GM12878 (cell line): ENCODE measurements around the gene PTPRD. TPM values are rescaled to one million over a fixed set of nuclear protein-coding genes. Genes with fewer than 3 reads are reported as not detected.

Experiments used
- ATAC-seq: fragments of 200-7000 bp; cut with Tn5 transposase; 3 replicates; pipeline ENCODE4 v1.9.1; 2020; ENCODE audit warnings: mild to moderate bottlenecking, moderate library complexity
- BruUV-seq: library from RNA; stranded (reverse); fragments of 400-500 nt; replicated peaks from 2 replicates; lab custom pipeline; 2021; lab: Mats Ljungman, UMichigan
- CTCF ChIA-PET: fragments of 300-600 bp; sonication (Branson Sonifier 250); formaldehyde crosslinking; extraction: SDS; loops from one replicate; lab custom pipeline; 2021; ENCODE audit warnings: inconsistent platforms; lab: Yijun Ruan, JAX
- POLR2A ChIA-PET: fragments of 350-600 bp; formaldehyde crosslinking; extraction: SDS; loops from one replicate; lab custom pipeline; 2021; ENCODE audit warnings: inconsistent platforms; lab: Charles Lee
- RAD21 ChIA-PET: fragments of 300-600 bp; sonication (Branson Sonifier 250); formaldehyde crosslinking; loops from one replicate; lab custom pipeline; 2023; ENCODE audit warnings: antibody characterized with exemption; ENCODE audit not compliant: unreplicated experiment; lab: Charles Lee
- SMC1A ChIA-PET: fragments of 300-600 bp; sonication (Branson Sonifier 250); formaldehyde crosslinking; loops from one replicate; lab custom pipeline; 2023; ENCODE audit not compliant: unreplicated experiment, uncharacterized antibody; lab: Charles Lee
- DNase-seq: peaks from one replicate; pipeline ENCODE4 v3.0.0-alpha.2; 2011; ENCODE audit warnings: low read depth, low spot score
- FAIRE-seq: peaks from 3 replicates; lab custom pipeline; 2011; peaks lifted over from hg19 to GRCh38; lab: Jason Lieb, UNC
- H2AFZ ChIP-seq: 2 replicates; pipeline ENCODE4 v1.6.0; 2011; ENCODE audit warnings: low read depth, low read length, control low read depth; ENCODE audit not compliant: control insufficient read depth
- H3K27ac ChIP-seq: 2 replicates; pipeline ENCODE4 v1.5.1; 2011; ENCODE audit warnings: control low read depth; ENCODE audit not compliant: control insufficient read depth, insufficient read depth
- H3K27me3 ChIP-seq, 2 experiments: replicated peaks in 1 of 2; 2 replicates each; pipeline versions ENCODE4 v1.6.0 to v1.6.1; 2011; ENCODE audit warnings: low read length in 1 of 2; ENCODE audit not compliant: control insufficient read depth in 2 of 2, insufficient read depth in 2 of 2
- H3K36me3 ChIP-seq, 2 experiments: 2 replicates each; pipeline ENCODE4 v1.5.1; 2011; ENCODE audit warnings: low read length in 1 of 2; ENCODE audit not compliant: control insufficient read depth in 2 of 2, insufficient read depth in 2 of 2
- H3K4me1 ChIP-seq: 2 replicates; pipeline ENCODE4 v1.6.1; 2011; ENCODE audit warnings: mild to moderate bottlenecking, low read length, moderate library complexity, mixed read lengths; ENCODE audit not compliant: control insufficient read depth, insufficient read depth
- H3K4me2 ChIP-seq: 2 replicates; pipeline ENCODE4 v1.6.0; 2011; ENCODE audit warnings: control low read depth; ENCODE audit not compliant: control insufficient read depth, insufficient read depth
- H3K4me3 ChIP-seq: fragments of 200-600 bp; sonication (generic); 2 replicates; pipeline ENCODE4 v1.5.1; 2016
- H3K79me2 ChIP-seq: 2 replicates; pipeline ENCODE4 v1.6.0; 2011; ENCODE audit warnings: low read length; ENCODE audit not compliant: control insufficient read depth, insufficient read depth
- H3K9ac ChIP-seq: 2 replicates; pipeline ENCODE4 v1.8.0; 2011; ENCODE audit warnings: low read length, control low read depth, mixed read lengths; ENCODE audit not compliant: control insufficient read depth, insufficient read depth
- H3K9me3 ChIP-seq: replicated peaks from 3 replicates; pipeline ENCODE4 v1.5.1; 2011; ENCODE audit warnings: mild to moderate bottlenecking, low read length; ENCODE audit not compliant: control insufficient read depth, insufficient read depth
- H4K20me1 ChIP-seq: 2 replicates; pipeline ENCODE4 v1.6.0; 2011; ENCODE audit not compliant: control insufficient read depth, insufficient read depth
- BCL11A ChIP-seq: IDR thresholded peaks from 2 replicates; pipeline ENCODE4 v1.6.1; 2011; ENCODE audit warnings: low read depth, low read length
- CREM ChIP-seq: IDR thresholded peaks from 2 replicates; pipeline ENCODE4 v1.6.1; 2014; ENCODE audit warnings: antibody characterized with exemption, low read depth
- EED ChIP-seq: sonication (generic); IDR thresholded peaks from 2 replicates; pipeline ENCODE4 v1.6.1; 2016; ENCODE audit warnings: antibody characterized with exemption, low read depth
- GATAD2B ChIP-seq: fragments of 450-650 bp; conservative IDR thresholded peaks from 2 replicates; pipeline ENCODE4 v1.6.1; 2017; ENCODE audit warnings: low read depth, mild to moderate bottlenecking, moderate library complexity
- JUND ChIP-seq: IDR thresholded peaks from 2 replicates; pipeline ENCODE4 v1.6.1; 2012; ENCODE audit warnings: low read depth, mild to moderate bottlenecking, low read length, improper control_type of control experiment, moderate library complexity
- MEF2B ChIP-seq: fragments of 450-650 bp; IDR thresholded peaks from 2 replicates; pipeline ENCODE4 v1.6.1; 2018; ENCODE audit warnings: mild to moderate bottlenecking, moderate library complexity; ENCODE audit not compliant: partially characterized antibody, poor library complexity, severe bottlenecking
- NFYA ChIP-seq: IDR thresholded peaks from 2 replicates; pipeline ENCODE4 v1.6.1; 2011; ENCODE audit warnings: low read depth, mild to moderate bottlenecking, low read length, improper control_type of control experiment, borderline replicate concordance
- SMARCA5 ChIP-seq: fragments of 450-650 bp; IDR thresholded peaks from 2 replicates; pipeline ENCODE4 v1.6.1; 2017; ENCODE audit warnings: mild to moderate bottlenecking
- TARDBP ChIP-seq: IDR thresholded peaks from 2 replicates; pipeline ENCODE4 v1.6.1; 2016; ENCODE audit warnings: borderline replicate concordance
- TBL1XR1 ChIP-seq: IDR thresholded peaks from 2 replicates; pipeline ENCODE4 v1.6.1; 2012; ENCODE audit warnings: low read depth, low read length, improper control_type of control experiment
- TCF12 ChIP-seq: IDR thresholded peaks from 2 replicates; pipeline ENCODE4 v1.6.1; 2011; ENCODE audit warnings: low read depth, mild to moderate bottlenecking, low read length
- TCF3 ChIP-seq: IDR thresholded peaks from 2 replicates; pipeline ENCODE4 v1.6.1; 2012; ENCODE audit warnings: low read depth, mild to moderate bottlenecking, low read length, borderline replicate concordance; ENCODE audit not compliant: insufficient read depth
- TCF7 ChIP-seq: IDR thresholded peaks from 2 replicates; pipeline ENCODE4 v1.6.1; 2014; ENCODE audit warnings: antibody characterized with exemption, borderline replicate concordance
- WGBS: methylation state at CpG from one replicate; pipeline ENCODE4 v1.1.6; 2016; ENCODE audit warnings: low lambda C conversion rate; ENCODE audit not compliant: insufficient replicate concordance, insufficient coverage; ENCODE audit errors: missing lambda C conversion rate; 5-methylcytosine and 5-hydroxymethylcytosine counted together
- in situ Hi-C: fragments of 300-500 bp; cut with MboI; formaldehyde crosslinking; loops from 9 replicates; pipeline ENCODE4 v1.14.3; 2018; ENCODE audit warnings: mixed read lengths
- intact Hi-C: fragments of 100-400 bp; cut with micrococcal nuclease; formaldehyde crosslinking; loops from one replicate; pipeline ENCODE4 v1.14.2; 2022; ENCODE audit not compliant: unreplicated experiment
- polyA plus RNA-seq, 11 experiments: library from polyadenylated mRNA; depleted of rRNA in 4 of 11; unstranded in 6 of 11; stranded (reverse) in 5 of 11; fragments of >200 nt; fragmentation: Nextera tagmentation in 4 of 11; fragmentation: Illumina TruSeq in 1 of 11; extraction: Ambion mirVana in 4 of 11; extraction: Trizol in 1 of 11; gene quantifications; 1 replicate in 1 of 11; 2 replicates in 10 of 11; pipeline versions ENCODE4 v1.2.1 to v1.2.3, GENCODE V29; 2011 to 2016; ENCODE audit warnings: inconsistent platforms in 2 of 11, missing spikeins in 2 of 11, low read depth in 1 of 11
- total RNA-seq, 4 experiments: library from RNA; depleted of rRNA in 3 of 4; stranded (reverse); fragments of >200 nt in 3 of 4; fragmentation: Illumina TruSeq in 1 of 4; extraction: Trizol in 1 of 4; gene quantifications; 2 replicates each; pipeline versions ENCODE4 v1.2.1 to v1.2.3, GENCODE V29; 2013 to 2021
- TF ChIP-seq, protein P1 (sequence below): IDR thresholded peaks from 2 replicates; pipeline ENCODE4 v1.6.1; 2011; ENCODE audit warnings: low read depth, mild to moderate bottlenecking, low read length, moderate library complexity, borderline replicate concordance; ENCODE audit errors: extremely low read depth
- TF ChIP-seq, protein P2 (sequence below): fragments of 150-350 bp; IDR thresholded peaks from 2 replicates; pipeline ENCODE4 v1.6.1; 2014; ENCODE audit warnings: mild to moderate bottlenecking, low read depth, low read length
- TF ChIP-seq, protein P3 (sequence below): fragments of 450-650 bp; IDR thresholded peaks from 2 replicates; pipeline ENCODE4 v1.6.1; 2017; ENCODE audit warnings: low read depth, mild to moderate bottlenecking, moderate library complexity

PTPRD gene
- total and polyA plus RNA-seq, 10 of the 15 experiments (the other 5 are each of a cell fraction or from before 2014, with no cell fraction given): under 0.01 to 0.05 (median 0.01) TPM; not detected in 7

DNA sequence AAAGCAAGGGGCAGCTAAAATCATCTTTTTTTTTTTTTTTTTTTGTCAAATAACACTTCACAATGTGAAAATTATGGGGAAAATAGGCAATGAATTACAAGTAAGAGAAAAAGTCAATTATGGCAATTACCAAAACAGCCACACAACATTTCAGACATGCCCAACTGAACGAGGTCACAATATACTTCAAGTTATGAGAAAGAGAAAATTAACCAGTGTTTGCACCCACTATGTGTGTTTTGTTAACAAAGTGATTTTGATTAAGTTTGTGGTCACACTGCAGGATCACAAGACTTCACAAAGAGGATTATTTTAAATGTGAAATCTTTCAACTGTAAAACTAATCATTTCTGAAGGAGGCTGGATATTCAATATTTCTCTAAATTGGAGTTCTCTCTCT is 1780.4 kb downstream of the PTPRD start:
- ChIA-PET CTCF (no interaction called here), POLR2A (no interaction called here), SMC1A (no interaction called here), RAD21 (no interaction called here)
- H3K9ac ChIP-seq: no peak overlapping the region
- no peak for TF ChIP-seq JUND
- no peak for TF ChIP-seq TCF3
- TF ChIP-seq GATAD2B: no peak
- no peak for TF ChIP-seq CREM
- no peak for TF ChIP-seq SMARCA5
- no peak for TF ChIP-seq BCL11A
- no peak for TF ChIP-seq TBL1XR1
- no peak for TF ChIP-seq NFYA
- TF ChIP-seq, protein P1, sequence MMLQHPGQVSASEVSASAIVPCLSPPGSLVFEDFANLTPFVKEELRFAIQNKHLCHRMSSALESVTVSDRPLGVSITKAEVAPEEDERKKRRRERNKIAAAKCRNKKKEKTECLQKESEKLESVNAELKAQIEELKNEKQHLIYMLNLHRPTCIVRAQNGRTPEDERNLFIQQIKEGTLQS: no peak
- TF ChIP-seq TCF12: no peak
- no peak for TF ChIP-seq TCF7
- TF ChIP-seq MEF2B: no peak
- TF ChIP-seq, protein P2, sequence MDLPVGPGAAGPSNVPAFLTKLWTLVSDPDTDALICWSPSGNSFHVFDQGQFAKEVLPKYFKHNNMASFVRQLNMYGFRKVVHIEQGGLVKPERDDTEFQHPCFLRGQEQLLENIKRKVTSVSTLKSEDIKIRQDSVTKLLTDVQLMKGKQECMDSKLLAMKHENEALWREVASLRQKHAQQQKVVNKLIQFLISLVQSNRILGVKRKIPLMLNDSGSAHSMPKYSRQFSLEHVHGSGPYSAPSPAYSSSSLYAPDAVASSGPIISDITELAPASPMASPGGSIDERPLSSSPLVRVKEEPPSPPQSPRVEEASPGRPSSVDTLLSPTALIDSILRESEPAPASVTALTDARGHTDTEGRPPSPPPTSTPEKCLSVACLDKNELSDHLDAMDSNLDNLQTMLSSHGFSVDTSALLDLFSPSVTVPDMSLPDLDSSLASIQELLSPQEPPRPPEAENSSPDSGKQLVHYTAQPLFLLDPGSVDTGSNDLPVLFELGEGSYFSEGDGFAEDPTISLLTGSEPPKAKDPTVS: no peak
- no peak for TF ChIP-seq EED
- no peak for TF ChIP-seq TARDBP
- TF ChIP-seq, protein P3, sequence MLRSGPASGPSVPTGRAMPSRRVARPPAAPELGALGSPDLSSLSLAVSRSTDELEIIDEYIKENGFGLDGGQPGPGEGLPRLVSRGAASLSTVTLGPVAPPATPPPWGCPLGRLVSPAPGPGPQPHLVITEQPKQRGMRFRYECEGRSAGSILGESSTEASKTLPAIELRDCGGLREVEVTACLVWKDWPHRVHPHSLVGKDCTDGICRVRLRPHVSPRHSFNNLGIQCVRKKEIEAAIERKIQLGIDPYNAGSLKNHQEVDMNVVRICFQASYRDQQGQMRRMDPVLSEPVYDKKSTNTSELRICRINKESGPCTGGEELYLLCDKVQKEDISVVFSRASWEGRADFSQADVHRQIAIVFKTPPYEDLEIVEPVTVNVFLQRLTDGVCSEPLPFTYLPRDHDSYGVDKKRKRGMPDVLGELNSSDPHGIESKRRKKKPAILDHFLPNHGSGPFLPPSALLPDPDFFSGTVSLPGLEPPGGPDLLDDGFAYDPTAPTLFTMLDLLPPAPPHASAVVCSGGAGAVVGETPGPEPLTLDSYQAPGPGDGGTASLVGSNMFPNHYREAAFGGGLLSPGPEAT: no peak
- no peak overlapping the region for H2AFZ ChIP-seq
- H3K9me3 ChIP-seq: no peaks in the 10 kb centered on the region
- H3K79me2 ChIP-seq: no peaks in the 10 kb centered on the region
- no TSS peak for BruUV-seq
- in situ Hi-C loops (no loop called here), intact Hi-C loops (no loop called here)
- no peak for DNase-seq
- H3K4me1 ChIP-seq: no peaks in the 10 kb centered on the region
- H3K27me3 ChIP-seq: no peaks in the 10 kb centered on the region
- no peak overlapping the region for H3K4me2 ChIP-seq
- H3K4me3 ChIP-seq: no peak overlapping the region
- WGBS: 0% methylated on average over 1 of the region's 1 CpG
- no peak for FAIRE-seq
- ATAC-seq: no peak
- H4K20me1 ChIP-seq: no peaks in the 10 kb centered on the region
- H3K36me3 ChIP-seq: no peaks in the 10 kb centered on the region
- H3K27ac ChIP-seq: no peak overlapping the region
